GM23338 (cell line): ENCODE measurements around the gene PDE7B. TPM values are rescaled to one million over a fixed set of nuclear protein-coding genes. Genes with fewer than 3 reads are reported as not detected.

Source experiments
- ATAC-seq: fragments of 200-7000 bp; cut with Tn5 transposase; 3 replicates; pipeline ENCODE4 v1.9.1; 2020
- DNase-seq: peaks from one replicate; pipeline ENCODE4 v3.0.0-alpha.2; 2015; ENCODE audit warnings: low spot score
- H2AFZ ChIP-seq: fragments of 200-600 bp; sonication (generic); 2 replicates; pipeline ENCODE4 v1.8.0; 2016; ENCODE audit warnings: antibody characterized with exemption, mild to moderate bottlenecking, moderate library complexity
- H3F3A ChIP-seq: fragments of 200-600 bp; sonication (generic); replicated peaks from 2 replicates; pipeline ENCODE4 v1.8.0; 2017; ENCODE audit warnings: antibody characterized with exemption, mixed run types, low read depth
- H3K27ac ChIP-seq: fragments of 200-600 bp; sonication (generic); 2 replicates; pipeline ENCODE4 v1.6.1; 2016; ENCODE audit warnings: low read depth
- H3K27me3 ChIP-seq: fragments of 200-600 bp; sonication (generic); 2 replicates; pipeline ENCODE4 v1.8.0; 2016; ENCODE audit warnings: mild to moderate bottlenecking, mixed run types, moderate library complexity; ENCODE audit not compliant: insufficient read depth
- H3K36me3 ChIP-seq: fragments of 200-600 bp; sonication (generic); 2 replicates; pipeline ENCODE4 v1.8.0; 2016; ENCODE audit warnings: mild to moderate bottlenecking; ENCODE audit not compliant: insufficient read depth
- H3K4me1 ChIP-seq: fragments of 200-600 bp; sonication (generic); 2 replicates; pipeline ENCODE4 v1.8.0; 2016; ENCODE audit warnings: mild to moderate bottlenecking, moderate library complexity; ENCODE audit not compliant: insufficient read depth
- H3K4me2 ChIP-seq: fragments of 200-600 bp; sonication (generic); 2 replicates; pipeline ENCODE4 v1.7.1; 2017; ENCODE audit warnings: mixed run types
- H3K4me3 ChIP-seq: fragments of 200-600 bp; sonication (generic); 2 replicates; pipeline ENCODE4 v1.6.1; 2016; ENCODE audit warnings: mixed run types
- H3K79me2 ChIP-seq: fragments of 200-600 bp; sonication (generic); replicated peaks from 2 replicates; pipeline ENCODE4 v1.8.0; 2017; ENCODE audit warnings: mild to moderate bottlenecking; ENCODE audit not compliant: insufficient read depth
- H3K9me2 ChIP-seq: fragments of 200-600 bp; sonication (generic); 2 replicates; pipeline ENCODE4 v1.8.0; 2017; ENCODE audit not compliant: insufficient read depth
- H4K20me1 ChIP-seq: fragments of 200-600 bp; sonication (generic); replicated peaks from 2 replicates; pipeline ENCODE4 v1.8.0; 2017; ENCODE audit warnings: mild to moderate bottlenecking; ENCODE audit not compliant: insufficient read depth
- H3K27ac Mint-ChIP-seq: 2 replicates; pipeline ENCODE4 v1.8.0; 2020; ENCODE audit warnings: inconsistent platforms, mild to moderate bottlenecking, moderate library complexity, mixed read lengths
- H3K27me3 Mint-ChIP-seq: 3 replicates; pipeline ENCODE4 v1.8.0; 2022; ENCODE audit warnings: low read depth, mild to moderate bottlenecking, moderate library complexity, mixed read lengths, inconsistent platforms; ENCODE audit not compliant: insufficient read depth, poor library complexity
- H3K36me3 Mint-ChIP-seq: 3 replicates; pipeline ENCODE4 v1.8.0; 2021; ENCODE audit warnings: low read depth, mild to moderate bottlenecking, inconsistent platforms, moderate library complexity, mixed read lengths
- H3K4me1 Mint-ChIP-seq: 3 replicates; pipeline ENCODE4 v1.8.0; 2020; ENCODE audit warnings: mild to moderate bottlenecking, inconsistent platforms, mixed read lengths
- H3K4me3 Mint-ChIP-seq: 3 replicates; pipeline ENCODE4 v1.8.0; 2021; ENCODE audit warnings: moderate library complexity, mild to moderate bottlenecking, inconsistent platforms, mixed read lengths
- H3K9me3 Mint-ChIP-seq: 3 replicates; pipeline ENCODE4 v1.8.0; 2020; ENCODE audit warnings: moderate library complexity, mild to moderate bottlenecking, inconsistent platforms, mixed read lengths
- CREB1 ChIP-seq: fragments of 250-450 bp; sonication (Bioruptor Pico); IDR thresholded peaks from 2 replicates; pipeline ENCODE4 v1.5.0; 2020; ENCODE audit warnings: low read depth, mild to moderate bottlenecking, moderate library complexity
- ETS1 ChIP-seq: IDR thresholded peaks from 2 replicates; pipeline ENCODE4 v1.6.1; 2016; ENCODE audit warnings: antibody characterized with exemption
- EZH2 ChIP-seq: fragments of 200-600 bp; sonication (generic); IDR thresholded peaks from one replicate; pipeline ENCODE4 v1.8.0; 2017; ENCODE audit warnings: antibody characterized with exemption, mild to moderate bottlenecking, low read depth; ENCODE audit not compliant: unreplicated experiment
- EZH2phosphoT487 ChIP-seq: fragments of 200-600 bp; sonication (generic); IDR thresholded peaks from one replicate; pipeline ENCODE4 v1.8.1; 2018; ENCODE audit warnings: antibody characterized with exemption; ENCODE audit not compliant: unreplicated experiment
- JUNB ChIP-seq: IDR thresholded peaks from one replicate; pipeline ENCODE4 v1.6.1; 2016; ENCODE audit warnings: antibody characterized with exemption; ENCODE audit not compliant: unreplicated experiment
- NANOG ChIP-seq: IDR thresholded peaks from 2 replicates; pipeline ENCODE4 v1.6.1; 2016; ENCODE audit warnings: antibody characterized with exemption, borderline replicate concordance
- POLR2AphosphoS5 ChIP-seq: IDR thresholded peaks from 2 replicates; pipeline ENCODE4 v1.6.1; 2016; ENCODE audit warnings: antibody characterized with exemption, low read depth
- REST ChIP-seq: IDR thresholded peaks from one replicate; pipeline ENCODE4 v1.6.1; 2018; ENCODE audit warnings: antibody characterized with exemption; ENCODE audit not compliant: unreplicated experiment
- STAT1 ChIP-seq: IDR thresholded peaks from one replicate; pipeline ENCODE4 v1.6.1; 2016; ENCODE audit warnings: antibody characterized with exemption; ENCODE audit not compliant: unreplicated experiment
- ZNF114 ChIP-seq: fragments of 250-450 bp; sonication (Bioruptor Pico); IDR thresholded peaks from 2 replicates; pipeline ENCODE4 v1.5.0; 2020; ENCODE audit warnings: mild to moderate bottlenecking, moderate library complexity
- ZNF331 ChIP-seq: fragments of 250-450 bp; sonication (Bioruptor Pico); IDR thresholded peaks from 2 replicates; pipeline ENCODE4 v1.5.0; 2020; ENCODE audit warnings: low read depth, mild to moderate bottlenecking, moderate library complexity
- polyA plus RNA-seq: library from polyadenylated mRNA; unstranded; fragments of >200 nt; fragmentation: Nextera tagmentation; extraction: Ambion mirVana; gene quantifications from 2 replicates; pipeline ENCODE4 v1.2.1, GENCODE V29; 2016
- total RNA-seq: library from RNA; depleted of rRNA; stranded (reverse); fragments of >200 nt; shearing (Covaris generic); gene quantifications from 2 replicates; pipeline ENCODE4 v1.2.3, GENCODE V29; 2014
- TF ChIP-seq, protein P1 (sequence below): fragments of 250-450 bp; sonication (Bioruptor Pico); IDR thresholded peaks from 2 replicates; pipeline ENCODE4 v1.5.0; 2020; ENCODE audit warnings: mild to moderate bottlenecking, moderate library complexity
- TF ChIP-seq, protein P2 (sequence below), 2 experiments: fragments of 200-600 bp in 1 of 2; sonication (generic) in 1 of 2; conservative IDR thresholded peaks; 2 replicates each; pipeline versions ENCODE4 v1.5.1 to v1.6.1; 2016 to 2017; ENCODE audit warnings: antibody characterized with exemption in 2 of 2, low read depth in 2 of 2, mild to moderate bottlenecking in 2 of 2, moderate library complexity in 1 of 2

PDE7B gene
- total and polyA plus RNA-seq, 2 experiments from 2014 or later, result 0.07 TPM; not detected in 1

- no peaks in the 10 kb centered on the region for H3K9me3 Mint-ChIP-seq
Observed at GRCh38 chr6:136058852-136059251, 207.4 kb downstream of the PDE7B start.

More at GRCh38 chr6:136058852-136059251, 207.4 kb downstream of the PDE7B start:
- Histone ChIP-seq H4K20me1 (no peaks in the 10 kb centered on the region), H3K79me2 (no peaks in the 10 kb centered on the region), H3K4me2 (no peak overlapping the region), H3K27ac (no peak overlapping the region), H2AFZ (no peak overlapping the region), H3K9me2 (no peaks in the 10 kb centered on the region), H3K27me3 (no peaks in the 10 kb centered on the region), H3K4me1 (no peaks in the 10 kb centered on the region), H3K36me3 (no peaks in the 10 kb centered on the region), H3F3A (no peaks in the 10 kb centered on the region), H3K4me3 (no peak overlapping the region)
- DNase-seq, result no peak
- Mint-ChIP-seq H3K36me3 (no peaks in the 10 kb centered on the region), H3K27ac (no peak overlapping the region), H3K27me3 (no peaks in the 10 kb centered on the region), H3K4me1 (no peaks in the 10 kb centered on the region), H3K4me3 (no peak overlapping the region)
- no peak for TF ChIP-seq ZNF114 (CRISPR knock-in tag)
- TF ChIP-seq, protein P1, sequence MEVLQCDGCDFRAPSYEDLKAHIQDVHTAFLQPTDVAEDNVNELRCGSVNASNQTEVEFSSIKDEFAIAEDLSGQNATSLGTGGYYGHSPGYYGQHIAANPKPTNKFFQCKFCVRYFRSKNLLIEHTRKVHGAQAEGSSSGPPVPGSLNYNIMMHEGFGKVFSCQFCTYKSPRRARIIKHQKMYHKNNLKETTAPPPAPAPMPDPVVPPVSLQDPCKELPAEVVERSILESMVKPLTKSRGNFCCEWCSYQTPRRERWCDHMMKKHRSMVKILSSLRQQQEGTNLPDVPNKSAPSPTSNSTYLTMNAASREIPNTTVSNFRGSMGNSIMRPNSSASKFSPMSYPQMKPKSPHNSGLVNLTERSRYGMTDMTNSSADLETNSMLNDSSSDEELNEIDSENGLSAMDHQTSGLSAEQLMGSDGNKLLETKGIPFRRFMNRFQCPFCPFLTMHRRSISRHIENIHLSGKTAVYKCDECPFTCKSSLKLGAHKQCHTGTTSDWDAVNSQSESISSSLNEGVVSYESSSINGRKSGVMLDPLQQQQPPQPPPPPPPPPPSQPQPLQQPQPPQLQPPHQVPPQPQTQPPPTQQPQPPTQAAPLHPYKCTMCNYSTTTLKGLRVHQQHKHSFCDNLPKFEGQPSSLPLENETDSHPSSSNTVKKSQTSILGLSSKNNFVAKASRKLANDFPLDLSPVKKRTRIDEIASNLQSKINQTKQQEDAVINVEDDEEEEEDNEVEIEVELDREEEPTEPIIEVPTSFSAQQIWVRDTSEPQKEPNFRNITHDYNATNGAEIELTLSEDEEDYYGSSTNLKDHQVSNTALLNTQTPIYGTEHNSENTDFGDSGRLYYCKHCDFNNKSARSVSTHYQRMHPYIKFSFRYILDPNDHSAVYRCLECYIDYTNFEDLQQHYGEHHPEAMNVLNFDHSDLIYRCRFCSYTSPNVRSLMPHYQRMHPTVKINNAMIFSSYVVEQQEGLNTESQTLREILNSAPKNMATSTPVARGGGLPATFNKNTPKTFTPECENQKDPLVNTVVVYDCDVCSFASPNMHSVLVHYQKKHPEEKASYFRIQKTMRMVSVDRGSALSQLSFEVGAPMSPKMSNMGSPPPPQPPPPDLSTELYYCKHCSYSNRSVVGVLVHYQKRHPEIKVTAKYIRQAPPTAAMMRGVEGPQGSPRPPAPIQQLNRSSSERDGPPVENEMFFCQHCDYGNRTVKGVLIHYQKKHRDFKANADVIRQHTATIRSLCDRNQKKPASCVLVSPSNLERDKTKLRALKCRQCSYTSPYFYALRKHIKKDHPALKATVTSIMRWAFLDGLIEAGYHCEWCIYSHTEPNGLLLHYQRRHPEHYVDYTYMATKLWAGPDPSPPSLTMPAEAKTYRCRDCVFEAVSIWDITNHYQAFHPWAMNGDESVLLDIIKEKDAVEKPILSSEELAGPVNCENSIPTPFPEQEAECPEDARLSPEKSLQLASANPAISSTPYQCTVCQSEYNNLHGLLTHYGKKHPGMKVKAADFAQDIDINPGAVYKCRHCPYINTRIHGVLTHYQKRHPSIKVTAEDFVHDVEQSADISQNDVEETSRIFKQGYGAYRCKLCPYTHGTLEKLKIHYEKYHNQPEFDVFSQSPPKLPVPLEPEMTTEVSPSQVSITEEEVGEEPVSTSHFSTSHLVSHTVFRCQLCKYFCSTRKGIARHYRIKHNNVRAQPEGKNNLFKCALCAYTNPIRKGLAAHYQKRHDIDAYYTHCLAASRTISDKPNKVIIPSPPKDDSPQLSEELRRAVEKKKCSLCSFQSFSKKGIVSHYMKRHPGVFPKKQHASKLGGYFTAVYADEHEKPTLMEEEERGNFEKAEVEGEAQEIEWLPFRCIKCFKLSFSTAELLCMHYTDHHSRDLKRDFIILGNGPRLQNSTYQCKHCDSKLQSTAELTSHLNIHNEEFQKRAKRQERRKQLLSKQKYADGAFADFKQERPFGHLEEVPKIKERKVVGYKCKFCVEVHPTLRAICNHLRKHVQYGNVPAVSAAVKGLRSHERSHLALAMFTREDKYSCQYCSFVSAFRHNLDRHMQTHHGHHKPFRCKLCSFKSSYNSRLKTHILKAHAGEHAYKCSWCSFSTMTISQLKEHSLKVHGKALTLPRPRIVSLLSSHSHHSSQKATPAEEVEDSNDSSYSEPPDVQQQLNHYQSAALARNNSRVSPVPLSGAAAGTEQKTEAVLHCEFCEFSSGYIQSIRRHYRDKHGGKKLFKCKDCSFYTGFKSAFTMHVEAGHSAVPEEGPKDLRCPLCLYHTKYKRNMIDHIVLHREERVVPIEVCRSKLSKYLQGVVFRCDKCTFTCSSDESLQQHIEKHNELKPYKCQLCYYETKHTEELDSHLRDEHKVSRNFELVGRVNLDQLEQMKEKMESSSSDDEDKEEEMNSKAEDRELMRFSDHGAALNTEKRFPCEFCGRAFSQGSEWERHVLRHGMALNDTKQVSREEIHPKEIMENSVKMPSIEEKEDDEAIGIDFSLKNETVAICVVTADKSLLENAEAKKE (CRISPR knock-in tag), result no peak
- TF ChIP-seq STAT1, result no peak
- no peak for TF ChIP-seq ETS1
- TF ChIP-seq REST, result no peak
- TF ChIP-seq POLR2AphosphoS5, result no peak
- TF ChIP-seq, protein P2, sequence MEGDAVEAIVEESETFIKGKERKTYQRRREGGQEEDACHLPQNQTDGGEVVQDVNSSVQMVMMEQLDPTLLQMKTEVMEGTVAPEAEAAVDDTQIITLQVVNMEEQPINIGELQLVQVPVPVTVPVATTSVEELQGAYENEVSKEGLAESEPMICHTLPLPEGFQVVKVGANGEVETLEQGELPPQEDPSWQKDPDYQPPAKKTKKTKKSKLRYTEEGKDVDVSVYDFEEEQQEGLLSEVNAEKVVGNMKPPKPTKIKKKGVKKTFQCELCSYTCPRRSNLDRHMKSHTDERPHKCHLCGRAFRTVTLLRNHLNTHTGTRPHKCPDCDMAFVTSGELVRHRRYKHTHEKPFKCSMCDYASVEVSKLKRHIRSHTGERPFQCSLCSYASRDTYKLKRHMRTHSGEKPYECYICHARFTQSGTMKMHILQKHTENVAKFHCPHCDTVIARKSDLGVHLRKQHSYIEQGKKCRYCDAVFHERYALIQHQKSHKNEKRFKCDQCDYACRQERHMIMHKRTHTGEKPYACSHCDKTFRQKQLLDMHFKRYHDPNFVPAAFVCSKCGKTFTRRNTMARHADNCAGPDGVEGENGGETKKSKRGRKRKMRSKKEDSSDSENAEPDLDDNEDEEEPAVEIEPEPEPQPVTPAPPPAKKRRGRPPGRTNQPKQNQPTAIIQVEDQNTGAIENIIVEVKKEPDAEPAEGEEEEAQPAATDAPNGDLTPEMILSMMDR (conservative IDR thresholded peaks at IDR 0.05; ENCODE audit: low read depth in 2 of 2), result no peak
- no peak for TF ChIP-seq EZH2phosphoT487
- TF ChIP-seq NANOG, result no peak
- no peak for TF ChIP-seq CREB1 (CRISPR knock-in tag)
- TF ChIP-seq EZH2, result no peak
- no peak for TF ChIP-seq JUNB
- TF ChIP-seq ZNF331, result no peak
- ATAC-seq, result no peak
